Kidney (tissue), 14 donors: ENCODE data around the gene CD200. TPM values are rescaled to one million over a fixed set of nuclear protein-coding genes. Genes with fewer than 3 reads are reported as not detected.

Experiments used
- DNase-seq, 5 donors: peaks; one replicate each; pipeline ENCODE4 v3.0.0-alpha.2; 2013 to 2020
- FAIRE-seq: peaks from 2 replicates; lab custom pipeline; 2012; peaks lifted over from hg19 to GRCh38; lab: Jason Lieb, UNC
- H3K27ac ChIP-seq, 2 donors: one replicate each; pipeline ENCODE4 v1.7.0; 2013; ENCODE audit warnings: low read depth in 2 of 2, low read length in 2 of 2, inconsistent platforms in 1 of 2
- H3K27me3 ChIP-seq: one replicate; pipeline ENCODE4 v1.7.1; 2013; ENCODE audit warnings: low read length, inconsistent platforms; ENCODE audit not compliant: control insufficient read depth, insufficient read depth
- H3K36me3 ChIP-seq, 3 donors: one replicate each; pipeline versions ENCODE4 v1.7.0 to v1.7.1; 2013; ENCODE audit warnings: low read length in 3 of 3, control low read depth in 1 of 3, inconsistent platforms in 1 of 3; ENCODE audit not compliant: insufficient read depth in 3 of 3, control insufficient read depth in 2 of 3
- H3K4me1 ChIP-seq, 3 donors: one replicate each; pipeline versions ENCODE4 v1.7.0 to v1.7.1; 2013; ENCODE audit warnings: low read length in 3 of 3, inconsistent platforms in 1 of 3, low read depth in 1 of 3; ENCODE audit not compliant: control insufficient read depth in 2 of 3, insufficient read depth in 2 of 3
- H3K4me3 ChIP-seq, 3 donors: one replicate each; pipeline versions ENCODE4 v1.7.0 to v1.8.1; 2013; ENCODE audit warnings: low read length in 3 of 3, control low read depth in 1 of 3, inconsistent platforms in 1 of 3
- H3K9ac ChIP-seq, 3 donors: one replicate each; pipeline versions ENCODE4 v1.7.0 to v1.7.1; 2013; ENCODE audit warnings: low read length in 3 of 3, control low read depth in 1 of 3, inconsistent platforms in 1 of 3
- H3K9me3 ChIP-seq, 3 donors: one replicate each; pipeline versions ENCODE4 v1.7.0 to v1.7.1; 2013; ENCODE audit warnings: low read length in 3 of 3, control low read depth in 1 of 3, inconsistent platforms in 1 of 3; ENCODE audit not compliant: control insufficient read depth in 2 of 3, insufficient read depth in 1 of 3
- CTCF ChIP-seq: IDR thresholded peaks from 3 replicates; pipeline ENCODE4 v1.5.1; 2012; ENCODE audit warnings: mild to moderate bottlenecking, moderate library complexity, borderline replicate concordance; ENCODE audit not compliant: insufficient read depth; ENCODE audit errors: extremely low read depth
- intact Hi-C: fragments of 100-400 bp; cut with DNase I; formaldehyde crosslinking; loops from one replicate; pipeline ENCODE4 v1.11.1; 2022
- polyA plus RNA-seq: library from polyadenylated mRNA; stranded (reverse); fragments of 350-450 nt; fragmentation: Illumina TruSeq; extraction: RNeasy Lipid Tissue Mini Kit (QIAGEN cat#74804); gene quantifications from one replicate; pipeline ENCODE4 v1.2.3, GENCODE V29; 2014; ENCODE audit warnings: low read depth, low replicate concordance; ENCODE audit not compliant: insufficient read depth
- total RNA-seq: library from RNA; stranded (reverse); fragmentation: NEBNext Ultra II Directional; extraction: Animal tissue kit (Norgen Biotek cat#: 25700); gene quantifications from one replicate; pipeline ENCODE4 v1.2.1, GENCODE V29; 2021
- donor health status: control.
- donor health status: control.
- donor health status: control.
- donor health status: control.
- donor health status: control.
- donor health status: DM: yes; HTN: yes; CAD: no.
- donor health status: Normal renal cell carcinoma (clear cell type).

The CD200 gene
- total and polyA plus RNA-seq, 2 donors from 2014 or later: 8.5 to 16.8 TPM

- peaks cover 6 to 15% (median 7%) of the 10 kb centered on the region in 3 donors for H3K4me1 ChIP-seq
- peaks cover 0 to 3% (median 0%) of the 10 kb centered on the region in 3 donors for H3K9me3 ChIP-seq
- intact Hi-C loops: no loop called here
- H3K27me3 ChIP-seq: no peaks in the 10 kb centered on the region
- H3K27ac ChIP-seq: peak overlapping the region in 1 of 2 donors; percentile 82
- no peaks in the 10 kb centered on the region for H3K36me3 ChIP-seq
- TF ChIP-seq CTCF: no peak
- no peak overlapping the region for H3K9ac ChIP-seq
- no peak overlapping the region for H3K4me3 ChIP-seq
- FAIRE-seq (no peak), DNase-seq (peak in 2 of 5 donors; percentile 43 to 60)
These were observed 58.1 kb downstream of the CD200 start for GRCh38 chr3:112390783-112391641.

DNA sequence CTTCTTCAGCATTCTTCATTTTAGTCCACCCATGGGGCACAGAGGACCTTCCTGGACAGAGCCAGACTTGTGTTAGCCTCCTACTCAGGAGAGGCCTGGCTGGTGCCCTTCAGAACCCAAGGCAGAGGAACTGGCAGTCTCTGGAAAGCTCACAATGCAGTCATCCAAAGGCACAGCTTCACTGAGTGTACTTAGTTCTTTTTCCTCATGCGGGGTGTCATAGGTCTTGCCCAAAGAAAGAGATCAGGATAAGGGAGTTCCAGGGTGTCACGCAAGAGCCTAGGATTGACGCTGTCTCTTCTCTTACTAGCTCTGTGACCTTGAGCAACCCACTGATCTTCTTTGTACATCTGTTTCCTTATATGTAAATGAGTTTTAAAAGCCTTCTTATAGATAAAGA, 58.7 kb downstream of the CD200 start:
- TF ChIP-seq CTCF: no peak
- intact Hi-C loops: no loop called here
- Histone ChIP-seq H3K4me3 (no peak overlapping the region), H3K9me3 (peaks cover 0 to 3% (median 0%) of the 10 kb centered on the region in 3 donors), H3K27ac (peak overlapping the region in 1 of 2 donors; percentile 82), H3K4me1 (peaks cover 6 to 15% (median 9%) of the 10 kb centered on the region in 3 donors), H3K9ac (no peak overlapping the region), H3K36me3 (no peaks in the 10 kb centered on the region), H3K27me3 (no peaks in the 10 kb centered on the region)
- DNase-seq (no peak), FAIRE-seq (no peak)

- no peaks in the 10 kb centered on the region for H3K36me3 ChIP-seq
- H3K4me3 ChIP-seq: peak overlapping the region in 1 of 3 donors; percentile 8
- DNase-seq: no peak
- H3K9ac ChIP-seq: no peak overlapping the region
- no peaks in the 10 kb centered on the region for H3K27me3 ChIP-seq
- no peak for TF ChIP-seq CTCF
- FAIRE-seq: no peak
- H3K4me1 ChIP-seq: peaks cover 7 to 15% (median 9%) of the 10 kb centered on the region in 3 donors
- peaks cover 0 to 3% (median 0%) of the 10 kb centered on the region in 3 donors for H3K9me3 ChIP-seq
- intact Hi-C loops: no loop called here
- H3K27ac ChIP-seq: no peak overlapping the region
These were observed 59.7 kb downstream of the CD200 start for GRCh38 chr3:112392393-112393359.
